ENCODE measurements around the gene NUDT17.

NUDT17 gene

DNA sequence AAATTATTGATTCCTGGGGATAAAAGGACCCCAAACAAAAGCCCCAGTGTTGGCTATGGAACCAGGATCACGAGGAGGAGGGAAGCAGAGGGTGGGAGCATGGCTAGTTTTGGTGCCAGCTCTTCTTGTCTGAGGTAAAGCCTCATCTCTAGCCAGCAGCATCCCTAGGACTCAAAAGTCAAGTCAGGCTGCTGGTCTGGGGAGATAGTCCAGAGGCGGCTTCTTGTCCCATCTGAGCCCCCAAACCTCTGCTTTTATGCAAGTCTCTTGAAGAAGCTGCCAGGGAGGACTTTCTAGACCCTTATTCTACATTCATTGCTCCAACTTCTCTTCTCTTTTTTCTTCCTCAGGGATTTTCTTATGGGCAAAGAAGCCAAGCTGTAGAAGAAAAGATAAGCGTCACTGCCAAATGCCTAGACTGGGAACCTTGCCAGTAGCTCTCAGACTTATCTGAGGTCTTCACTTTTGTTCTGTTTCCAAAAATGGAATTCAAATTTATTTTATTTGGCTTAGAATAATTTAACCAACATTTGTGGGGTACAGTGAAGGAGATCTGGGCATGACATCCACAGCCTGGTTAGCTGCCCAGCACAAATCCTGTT lies 47.2 kb downstream of the NUDT17 start:
- Histone ChIP-seq H3K4me1 (ENCODE audit: control insufficient read depth in 1 of 2, insufficient read depth in 2 of 2, low read length in 2 of 2) (peaks cover 8 to 17% of the 10 kb centered on the region in 2 donors), H3K36me3 (ENCODE audit: control insufficient read depth in 1 of 2, insufficient read depth in 2 of 2, low read length in 2 of 2) (peaks cover 0 to 4% of the 10 kb centered on the region in 2 donors), H3K9me3 (ENCODE audit: control insufficient read depth in 1 of 2, low read length in 2 of 2) (no peaks in the 10 kb centered on the region), H3K27ac (ENCODE audit: low read length) (peak overlapping the region; percentile 81), H3K4me3 (ENCODE audit: low read depth in 1 of 2, low read length in 2 of 2) (peak overlapping the region in 1 of 2 donors; percentile 27), H3K27me3 (ENCODE audit: low read depth, low read length) (no peaks in the 10 kb centered on the region)

DNA sequence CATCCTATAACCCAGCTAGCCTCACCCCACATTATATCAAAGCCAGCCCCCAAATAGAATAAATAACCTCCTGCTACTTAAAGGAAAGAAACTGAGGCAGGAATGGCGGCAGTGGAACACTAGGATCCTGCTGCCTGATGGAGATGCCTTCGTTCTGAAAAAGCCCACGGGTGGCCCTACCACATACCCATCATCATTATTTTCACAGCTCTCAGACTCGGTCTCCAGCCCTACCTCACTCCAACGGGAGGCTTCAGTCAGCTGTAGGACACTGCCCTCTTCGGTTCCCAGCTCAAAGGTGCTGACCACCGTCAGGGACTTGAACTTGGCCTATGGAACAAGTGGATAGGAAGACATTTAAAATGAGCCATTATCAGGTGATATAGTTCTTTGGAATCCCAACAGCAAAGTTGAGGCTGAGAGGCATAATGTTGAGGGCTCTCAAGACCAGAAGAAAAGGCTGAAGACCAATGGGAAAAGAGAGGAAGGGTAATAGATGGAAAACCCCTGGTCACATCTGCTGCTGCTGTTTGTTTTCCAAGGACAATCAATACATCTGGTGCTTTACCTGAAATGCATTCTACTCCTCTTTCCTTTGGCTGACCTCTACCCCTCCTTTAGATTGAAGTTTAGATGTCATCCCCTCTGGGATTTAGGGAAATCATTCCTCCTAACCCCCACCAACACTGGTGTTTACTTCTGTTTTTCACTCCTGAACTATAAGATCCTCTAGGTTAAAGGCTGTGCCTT lies 48.1 kb downstream of the NUDT17 start:
- peaks cover 0 to 4% of the 10 kb centered on the region in 2 donors for H3K36me3 ChIP-seq (ENCODE audit: control insufficient read depth in 1 of 2, insufficient read depth in 2 of 2, low read length in 2 of 2)
- H3K9me3 ChIP-seq (ENCODE audit: control insufficient read depth in 1 of 2, low read length in 2 of 2): no peaks in the 10 kb centered on the region
- peak overlapping the region; percentile 81 for H3K27ac ChIP-seq (ENCODE audit: low read length)
- H3K4me3 ChIP-seq (ENCODE audit: low read depth in 1 of 2, low read length in 2 of 2): no peak overlapping the region
- peaks cover 8 to 17% of the 10 kb centered on the region in 2 donors for H3K4me1 ChIP-seq (ENCODE audit: control insufficient read depth in 1 of 2, insufficient read depth in 2 of 2, low read length in 2 of 2)
- H3K27me3 ChIP-seq (ENCODE audit: low read depth, low read length): no peaks in the 10 kb centered on the region

DNA sequence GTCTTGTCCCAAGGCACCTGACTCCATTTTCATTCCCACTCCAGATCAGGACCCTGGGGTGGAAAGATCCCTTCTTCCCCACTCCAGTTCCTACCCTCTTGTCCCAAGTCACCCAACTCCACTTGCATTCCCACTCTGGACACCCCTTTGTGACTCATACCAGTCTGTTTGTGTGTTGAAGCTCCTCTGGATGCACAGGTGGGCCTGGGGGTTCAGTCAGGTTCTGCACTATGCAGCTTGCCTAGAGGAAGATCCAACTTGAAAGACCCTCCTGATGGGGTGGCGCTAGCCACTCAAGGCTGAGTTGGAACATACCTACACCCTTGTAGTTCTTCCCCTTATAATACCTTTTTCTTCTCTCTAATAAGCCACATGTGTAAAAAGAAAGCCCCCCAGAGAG lies 50.0 kb downstream of the NUDT17 start:
- H3K9me3 ChIP-seq (ENCODE audit: control insufficient read depth in 1 of 2, low read length in 2 of 2): no peaks in the 10 kb centered on the region
- H3K4me3 ChIP-seq (ENCODE audit: low read depth in 1 of 2, low read length in 2 of 2): no peak overlapping the region
- H3K4me1 ChIP-seq (ENCODE audit: control insufficient read depth in 1 of 2, insufficient read depth in 2 of 2, low read length in 2 of 2): peaks cover 8 to 17% of the 10 kb centered on the region in 2 donors
- H3K27ac ChIP-seq (ENCODE audit: low read length): no peak overlapping the region
- no peaks in the 10 kb centered on the region for H3K27me3 ChIP-seq (ENCODE audit: low read depth, low read length)
- peaks cover 0 to 4% of the 10 kb centered on the region in 2 donors for H3K36me3 ChIP-seq (ENCODE audit: control insufficient read depth in 1 of 2, insufficient read depth in 2 of 2, low read length in 2 of 2)

DNA sequence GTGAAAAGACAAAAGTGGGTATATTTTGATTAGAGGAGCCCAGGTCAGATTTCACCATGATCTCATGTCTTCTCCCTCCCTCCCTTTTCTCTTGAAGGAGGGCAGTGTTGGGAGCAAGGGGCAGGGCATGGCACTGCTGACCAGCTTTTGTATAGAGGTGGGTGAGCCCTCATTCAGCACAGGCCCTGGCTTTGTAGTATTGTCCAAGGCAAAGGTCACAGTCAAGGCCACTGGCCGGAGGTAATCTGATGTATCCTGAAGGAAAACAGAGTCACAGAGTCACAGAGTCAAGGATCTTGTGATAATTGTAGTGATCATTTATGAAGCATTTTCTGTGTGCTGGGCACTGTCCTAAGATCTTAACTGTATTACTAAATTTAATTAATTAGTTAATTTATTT lies 52.5 kb downstream of the NUDT17 start:
- Histone ChIP-seq H3K27me3 (ENCODE audit: low read depth, low read length) (no peaks in the 10 kb centered on the region), H3K36me3 (ENCODE audit: control insufficient read depth in 1 of 2, insufficient read depth in 2 of 2, low read length in 2 of 2) (no peaks in the 10 kb centered on the region), H3K4me1 (ENCODE audit: control insufficient read depth in 1 of 2, insufficient read depth in 2 of 2, low read length in 2 of 2) (no peaks in the 10 kb centered on the region)

More for the DNA sequence above, 52.5 kb downstream of the NUDT17 start:
- H3K4me3 ChIP-seq (ENCODE audit: low read depth in 1 of 2, low read length in 2 of 2): no peak overlapping the region
- H3K9me3 ChIP-seq (ENCODE audit: control insufficient read depth in 1 of 2, low read length in 2 of 2): no peaks in the 10 kb centered on the region
- no peak overlapping the region for H3K27ac ChIP-seq (ENCODE audit: low read length)
